Tibial nerve (tissue), 4 donors: ENCODE data around the gene ALDOA. TPM values are rescaled to one million over a fixed set of nuclear protein-coding genes. Genes with fewer than 3 reads are reported as not detected.
A peak's percentile ranks its signal among the peaks of the same experiment; 100 is the strongest.

ENCODE experiments used
- DNase-seq, 2 donors: peaks; one replicate each; pipeline ENCODE4 v3.0.0-alpha.2; 2019; ENCODE audit warnings: low spot score in 2 of 2
- H3K27ac ChIP-seq, 4 donors: fragments of 200-600 bp; sonication (generic) in 3 of 4; one replicate each; pipeline ENCODE4 v1.5.1; 2017 to 2019; ENCODE audit warnings: mild to moderate bottlenecking in 1 of 4
- H3K27me3 ChIP-seq, 2 donors: fragments of 200-600 bp; sonication (generic) in 1 of 2; one replicate each; pipeline versions ENCODE4 v1.5.1 to v1.6.0; 2017 to 2019
- H3K36me3 ChIP-seq, 3 donors: fragments of 200-600 bp; sonication (generic); one replicate each; pipeline ENCODE4 v1.5.1; 2018 to 2019
- H3K4me1 ChIP-seq, 4 donors: fragments of 200-600 bp; sonication (generic) in 3 of 4; one replicate each; pipeline ENCODE4 v1.5.1; 2017 to 2019
- H3K4me3 ChIP-seq, 4 donors: fragments of 200-600 bp; sonication (generic) in 3 of 4; one replicate each; pipeline ENCODE4 v1.5.1; 2017 to 2019; ENCODE audit warnings: mild to moderate bottlenecking in 1 of 4, moderate library complexity in 1 of 4
- H3K9me3 ChIP-seq, 4 donors: fragments of 200-600 bp; sonication (generic) in 3 of 4; one replicate each; pipeline ENCODE4 v1.5.1; 2017 to 2019
- EP300 ChIP-seq, 2 donors: sonication (generic); formaldehyde crosslinking; IDR thresholded peaks; one replicate each; pipeline ENCODE4 v1.6.1; 2017; ENCODE audit warnings: antibody characterized with exemption in 2 of 2, mild to moderate bottlenecking in 1 of 2
- POLR2A ChIP-seq, 2 donors: fragments of 450-650 bp; IDR thresholded peaks; one replicate each; pipeline ENCODE4 v1.6.1; 2017; ENCODE audit warnings: antibody characterized with exemption in 2 of 2, mild to moderate bottlenecking in 2 of 2, moderate library complexity in 2 of 2
- WGBS, 2 donors: methylation state at CpG; one replicate each; pipeline ENCODE4 v1.1.5; 2018; 5-methylcytosine and 5-hydroxymethylcytosine counted together
- total RNA-seq, 4 donors: library from RNA; depleted of rRNA; stranded (reverse); fragments of >200 nt; gene quantifications; one replicate each; pipeline ENCODE4 v1.1.0, GENCODE V29; 2016
- TF ChIP-seq, protein P1 (sequence below), 5 experiments: fragments of 200-600 bp in 3 of 5; fragments of 450-650 bp in 2 of 5; sonication (generic) in 3 of 5; IDR thresholded peaks; one replicate each; pipeline ENCODE4 v1.5.1; 2016 to 2019; ENCODE audit warnings: antibody characterized with exemption in 5 of 5, mild to moderate bottlenecking in 3 of 5, moderate library complexity in 2 of 5

Gene ALDOA
- total RNA-seq, 4 donors from 2014 or later = 474 to 649 (median 487) TPM

DNA sequence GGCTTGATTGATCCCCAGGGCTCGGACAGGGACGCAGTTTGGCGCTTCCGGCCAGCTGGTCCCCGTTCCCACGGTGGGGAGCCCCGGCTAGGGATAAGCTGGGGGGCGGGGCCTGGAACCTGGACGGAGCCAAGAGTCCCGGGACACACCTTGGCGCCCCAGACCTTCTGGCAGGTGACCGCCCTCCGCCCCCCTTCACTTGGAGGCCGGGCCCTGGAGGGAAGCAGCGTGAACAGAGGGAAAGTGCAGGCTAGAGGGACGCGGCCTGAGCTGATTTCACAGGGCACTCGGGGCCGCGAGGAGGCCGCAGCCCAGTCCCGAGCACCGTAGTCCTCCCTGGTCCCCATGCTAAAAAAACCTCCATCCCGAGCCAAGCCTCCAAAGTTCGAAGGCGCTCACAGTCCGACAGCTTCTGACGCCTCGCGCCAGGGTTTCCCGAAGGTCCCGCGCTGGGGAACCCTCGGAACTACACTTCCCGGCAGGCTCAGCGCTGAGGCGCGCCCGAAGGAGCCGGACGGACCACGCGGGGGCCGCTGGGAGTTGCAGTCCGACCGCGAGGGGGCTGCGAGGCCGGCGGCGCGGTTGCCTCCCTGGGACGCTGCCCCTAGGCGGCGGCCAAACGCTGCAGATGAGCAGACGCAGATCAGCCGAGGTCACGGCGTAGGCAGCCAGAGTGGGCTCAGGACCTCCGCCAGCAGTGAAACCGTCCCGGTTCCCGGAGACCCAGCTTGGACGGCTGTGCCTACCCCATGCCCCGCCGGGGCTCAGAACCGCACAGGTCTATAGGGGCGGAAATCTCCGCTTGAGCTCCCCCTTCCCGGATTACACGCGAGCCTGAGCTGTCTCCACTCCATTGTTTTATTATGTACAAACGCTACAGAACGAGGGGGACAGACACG lies 26.2 kb downstream of the ALDOA start, which contains the start of gene TBX6:
Gene TBX6, minus strand, starts transcription at position 451 of the 899 bp plus-strand sequence. CDS start 731 bp downstream, outside the sequence.
- Histone ChIP-seq H3K27me3 (no peaks in the 10 kb centered on the region), H3K9me3 (peaks cover 0 to 3% (median 0%) of the 10 kb centered on the region in 4 donors), H3K36me3 (peaks cover 5 to 32% (median 5%) of the 10 kb centered on the region in 3 donors), H3K4me3 (peak within 1 kb of the TSS; percentile 21 to 65 (median 62)), H3K27ac (peak within 1 kb of the TSS; percentile 13 to 90 (median 84)), H3K4me1 (peaks cover 0 to 56% (median 32%) of the 10 kb centered on the region in 4 donors)
- 0% methylated on average over 27 to 75 of the region's 76 CpGs for WGBS, 2 donors
- DNase-seq = peak; percentile 80
- TF ChIP-seq POLR2A (IDR thresholded peaks at IDR 0.05) (peak in 1 of 2 donors; percentile 19), EP300 (IDR thresholded peaks at IDR 0.05) (peak; percentile 51 to 71)
- TF ChIP-seq, protein P1, sequence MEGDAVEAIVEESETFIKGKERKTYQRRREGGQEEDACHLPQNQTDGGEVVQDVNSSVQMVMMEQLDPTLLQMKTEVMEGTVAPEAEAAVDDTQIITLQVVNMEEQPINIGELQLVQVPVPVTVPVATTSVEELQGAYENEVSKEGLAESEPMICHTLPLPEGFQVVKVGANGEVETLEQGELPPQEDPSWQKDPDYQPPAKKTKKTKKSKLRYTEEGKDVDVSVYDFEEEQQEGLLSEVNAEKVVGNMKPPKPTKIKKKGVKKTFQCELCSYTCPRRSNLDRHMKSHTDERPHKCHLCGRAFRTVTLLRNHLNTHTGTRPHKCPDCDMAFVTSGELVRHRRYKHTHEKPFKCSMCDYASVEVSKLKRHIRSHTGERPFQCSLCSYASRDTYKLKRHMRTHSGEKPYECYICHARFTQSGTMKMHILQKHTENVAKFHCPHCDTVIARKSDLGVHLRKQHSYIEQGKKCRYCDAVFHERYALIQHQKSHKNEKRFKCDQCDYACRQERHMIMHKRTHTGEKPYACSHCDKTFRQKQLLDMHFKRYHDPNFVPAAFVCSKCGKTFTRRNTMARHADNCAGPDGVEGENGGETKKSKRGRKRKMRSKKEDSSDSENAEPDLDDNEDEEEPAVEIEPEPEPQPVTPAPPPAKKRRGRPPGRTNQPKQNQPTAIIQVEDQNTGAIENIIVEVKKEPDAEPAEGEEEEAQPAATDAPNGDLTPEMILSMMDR (IDR thresholded peaks at IDR 0.05) = peak; percentile 76 to 98 (median 92)

DNA sequence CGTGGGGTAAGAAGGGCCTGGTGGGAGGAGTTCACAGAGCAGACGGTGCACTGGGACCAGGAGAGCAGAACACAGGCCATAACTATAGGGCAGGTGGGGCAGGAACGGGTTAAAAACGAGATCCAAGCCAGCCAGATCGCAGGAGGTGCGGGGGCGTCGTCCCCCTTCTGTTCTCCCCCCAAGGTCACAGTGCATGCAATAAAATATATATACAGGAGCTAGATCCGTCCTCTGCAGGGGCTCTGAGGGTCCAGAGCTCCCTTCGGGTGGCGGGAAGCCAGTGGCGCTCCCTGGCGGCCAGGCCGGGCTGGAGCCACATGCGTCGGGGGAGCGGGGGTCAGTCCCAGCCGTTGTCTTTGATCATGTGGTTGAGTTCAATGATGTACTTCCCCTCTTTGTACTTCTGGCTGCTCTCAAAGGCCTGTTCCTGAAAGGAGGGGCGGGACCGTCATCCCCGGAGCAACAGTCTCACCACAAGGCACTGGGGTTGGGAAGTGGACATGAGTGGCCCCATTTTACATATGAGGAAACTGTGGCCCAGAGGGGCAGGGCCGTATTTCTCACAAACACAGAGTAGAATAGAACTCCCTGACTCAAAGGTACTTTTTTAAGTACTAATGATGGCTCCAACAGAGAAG lies 26.9 kb downstream of the ALDOA start:
- Histone ChIP-seq H3K27me3 (no peaks in the 10 kb centered on the region), H3K4me1 (peaks cover 0 to 56% (median 32%) of the 10 kb centered on the region in 4 donors), H3K9me3 (peaks cover 0 to 11% (median 0%) of the 10 kb centered on the region in 4 donors), H3K4me3 (peak overlapping the region; percentile 21 to 65 (median 62)), H3K27ac (peak overlapping the region; percentile 13 to 90 (median 84)), H3K36me3 (peaks cover 5 to 24% (median 5%) of the 10 kb centered on the region in 3 donors)
- WGBS, 2 donors = 5 to 12% methylated on average over 19 to 22 of the region's 22 CpGs
- TF ChIP-seq EP300 (IDR thresholded peaks at IDR 0.05) = peak; percentile 27 to 58
- TF ChIP-seq POLR2A (IDR thresholded peaks at IDR 0.05) = no peak
- TF ChIP-seq, protein P1 (IDR thresholded peaks at IDR 0.05) = peak in 4 of 5 experiments; percentile 33 to 53 (median 42)
- DNase-seq = peak; percentile 56 to 70

DNA sequence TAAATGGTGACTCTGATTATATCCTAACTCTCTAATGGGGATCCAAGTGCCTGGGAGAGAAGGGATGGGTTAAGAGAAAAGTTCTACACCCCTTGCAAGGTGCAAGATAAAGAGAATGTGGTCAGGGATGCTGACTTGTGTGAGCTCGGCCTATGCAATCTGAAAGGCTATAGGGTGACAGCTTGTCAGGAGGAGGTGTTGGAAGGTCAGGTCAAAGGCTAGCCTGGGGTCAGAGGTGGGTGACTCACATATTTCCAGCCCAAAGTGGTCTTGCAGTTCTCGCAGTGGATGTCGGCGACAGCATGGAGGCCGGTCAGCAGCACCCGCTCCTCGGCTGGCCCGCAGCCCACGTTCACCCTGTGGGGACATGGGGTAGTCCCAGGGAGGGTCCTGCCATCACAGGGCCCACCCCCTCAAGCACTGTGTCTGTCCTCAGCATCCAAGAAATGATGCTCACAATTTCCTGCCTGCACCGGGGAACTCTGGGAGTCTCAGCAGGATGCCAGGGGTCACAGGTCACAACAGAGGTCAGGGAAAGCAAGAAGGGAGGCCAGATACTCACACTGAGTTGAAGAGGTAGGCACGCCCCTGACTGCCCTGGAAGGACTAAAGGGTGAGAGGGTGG lies 29.1 kb downstream of the ALDOA start:
- peak overlapping the region; percentile 90 to 97 (median 96) for H3K27ac ChIP-seq
- peaks cover 0 to 23% (median 0%) of the 10 kb centered on the region in 4 donors for H3K9me3 ChIP-seq
- peak overlapping the region; percentile 67 to 93 (median 82) for H3K4me3 ChIP-seq
- TF ChIP-seq, protein P1 (IDR thresholded peaks at IDR 0.05) = no peak
- TF ChIP-seq EP300 (IDR thresholded peaks at IDR 0.05) = no peak
- no peak for TF ChIP-seq POLR2A (IDR thresholded peaks at IDR 0.05)
- peaks cover 0 to 56% (median 32%) of the 10 kb centered on the region in 4 donors for H3K4me1 ChIP-seq
- no peak for DNase-seq
- peaks cover 5 to 23% (median 5%) of the 10 kb centered on the region in 3 donors for H3K36me3 ChIP-seq
- no peaks in the 10 kb centered on the region for H3K27me3 ChIP-seq
- whole genome bisulfite sequencing, 2 donors = 45 to 51% methylated on average over 11 of the region's 11 CpGs

DNA sequence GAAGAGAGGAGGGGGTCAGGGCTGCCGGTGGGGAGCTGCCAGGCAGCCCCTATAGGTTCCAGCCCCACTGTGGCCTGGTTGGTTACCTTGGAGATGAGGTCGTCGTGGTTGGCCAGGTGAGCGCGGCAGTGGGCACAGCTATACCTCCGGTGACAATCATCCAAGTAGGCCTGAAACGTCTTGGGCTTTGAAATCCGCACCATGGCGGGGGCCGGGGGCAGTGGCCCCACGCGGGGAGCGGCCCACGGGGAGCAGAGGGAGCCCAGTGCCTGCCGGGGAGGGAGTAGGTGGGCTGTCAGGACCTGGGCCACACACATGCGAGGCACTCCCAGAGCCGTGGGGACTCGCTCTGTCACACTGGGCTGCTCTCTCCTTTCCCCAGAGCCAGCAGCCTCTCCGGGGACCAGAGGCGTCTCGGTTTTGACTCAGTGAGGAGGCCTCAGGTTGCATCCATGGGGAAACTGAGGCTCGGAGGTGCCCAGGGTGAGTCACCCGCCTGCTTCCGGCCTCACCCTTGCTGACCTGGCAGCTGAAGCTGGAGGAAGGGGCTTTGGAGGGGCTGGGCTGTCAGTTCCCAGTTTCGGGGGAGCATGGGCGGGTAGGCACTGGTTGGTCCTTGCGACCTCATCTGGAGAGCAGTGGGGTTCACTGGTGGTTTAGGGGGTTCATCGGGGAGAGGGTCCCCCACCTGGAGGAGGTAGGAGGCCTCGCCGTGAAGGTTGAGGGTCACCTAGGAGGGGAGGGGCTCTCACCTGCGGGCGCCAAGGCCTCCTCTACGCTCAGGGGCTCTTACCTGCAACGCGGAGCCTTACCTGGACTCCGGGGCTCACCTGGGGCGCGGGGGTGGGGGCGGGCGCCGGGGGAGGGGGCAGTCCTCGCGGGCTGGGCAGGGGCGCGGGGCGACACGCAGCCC lies 29.9 kb downstream of the ALDOA start:
- Histone ChIP-seq H3K27me3 (no peaks in the 10 kb centered on the region), H3K4me1 (peaks cover 0 to 50% (median 32%) of the 10 kb centered on the region in 4 donors), H3K36me3 (peaks cover 5 to 23% (median 5%) of the 10 kb centered on the region in 3 donors), H3K9me3 (peaks cover 0 to 23% (median 0%) of the 10 kb centered on the region in 4 donors), H3K27ac (peak overlapping the region; percentile 90 to 97 (median 96)), H3K4me3 (peak overlapping the region; percentile 67 to 93 (median 82))
- TF ChIP-seq, protein P1 (IDR thresholded peaks at IDR 0.05) = no peak
- TF ChIP-seq POLR2A (IDR thresholded peaks at IDR 0.05) (no peak), EP300 (IDR thresholded peaks at IDR 0.05) (no peak)
- no peak for DNase-seq
- WGBS, 2 donors = 11 to 42% methylated on average over 10 to 44 of the region's 47 CpGs
